Measurements from ENCODE around the gene PLCL1. TPM values are rescaled to one million over a fixed set of nuclear protein-coding genes. Genes with fewer than 3 reads are reported as not detected.

PLCL1 gene
- total and polyA plus RNA-seq, 2 donors from 2014 or later, result 13.6 to 14.7 TPM

DNA sequence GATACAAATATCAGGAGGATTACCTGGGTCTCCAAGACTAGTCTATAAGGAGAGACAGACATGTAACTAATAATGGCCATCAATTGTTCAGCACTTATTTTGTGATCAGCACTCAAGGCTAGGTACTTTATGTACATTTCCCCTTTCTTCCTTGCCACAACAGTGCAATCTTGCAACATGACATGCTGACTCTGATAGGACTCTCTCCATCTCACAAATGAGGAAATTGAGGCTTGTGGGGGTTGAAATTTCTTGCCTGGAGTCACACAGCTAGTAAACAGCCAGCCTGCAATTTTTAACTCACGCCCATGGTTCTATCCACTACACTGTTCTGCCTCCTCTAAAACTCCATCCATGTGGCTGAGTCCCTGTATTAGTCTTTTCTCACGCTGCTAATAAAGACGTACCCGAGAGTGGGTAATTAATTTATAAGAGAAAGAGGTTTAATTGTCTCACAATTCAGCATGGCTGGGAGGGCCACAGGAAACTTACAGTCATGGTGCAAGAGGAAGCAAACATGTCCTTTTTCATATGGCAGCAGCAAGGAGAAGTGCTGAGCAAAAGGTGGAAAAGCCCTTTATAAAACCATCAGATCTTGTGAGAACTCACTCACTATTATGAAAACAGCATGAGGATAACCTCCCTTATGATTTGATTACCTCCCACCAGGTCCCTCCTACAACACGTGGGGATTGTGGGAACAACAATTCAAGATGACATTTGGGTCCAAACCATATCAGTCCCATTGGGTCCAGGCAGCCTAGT lies 302.4 kb downstream of the PLCL1 start:
- intact Hi-C loops (cut with DNase I), result no loop called here
- H3K27me3 ChIP-seq (ENCODE audit: control insufficient read depth, insufficient read depth, low read length), result no peaks in the 10 kb centered on the region
- H3K9ac ChIP-seq (ENCODE audit: low read length in 3 of 3), result no peak overlapping the region
- peaks cover 0 to 3% (median 0%) of the 10 kb centered on the region in 3 donors for H3K4me1 ChIP-seq (ENCODE audit: control insufficient read depth in 2 of 3, insufficient read depth in 2 of 3, low read depth in 1 of 3, low read length in 3 of 3)
- FAIRE-seq, result no peak
- TF ChIP-seq, protein P1, sequence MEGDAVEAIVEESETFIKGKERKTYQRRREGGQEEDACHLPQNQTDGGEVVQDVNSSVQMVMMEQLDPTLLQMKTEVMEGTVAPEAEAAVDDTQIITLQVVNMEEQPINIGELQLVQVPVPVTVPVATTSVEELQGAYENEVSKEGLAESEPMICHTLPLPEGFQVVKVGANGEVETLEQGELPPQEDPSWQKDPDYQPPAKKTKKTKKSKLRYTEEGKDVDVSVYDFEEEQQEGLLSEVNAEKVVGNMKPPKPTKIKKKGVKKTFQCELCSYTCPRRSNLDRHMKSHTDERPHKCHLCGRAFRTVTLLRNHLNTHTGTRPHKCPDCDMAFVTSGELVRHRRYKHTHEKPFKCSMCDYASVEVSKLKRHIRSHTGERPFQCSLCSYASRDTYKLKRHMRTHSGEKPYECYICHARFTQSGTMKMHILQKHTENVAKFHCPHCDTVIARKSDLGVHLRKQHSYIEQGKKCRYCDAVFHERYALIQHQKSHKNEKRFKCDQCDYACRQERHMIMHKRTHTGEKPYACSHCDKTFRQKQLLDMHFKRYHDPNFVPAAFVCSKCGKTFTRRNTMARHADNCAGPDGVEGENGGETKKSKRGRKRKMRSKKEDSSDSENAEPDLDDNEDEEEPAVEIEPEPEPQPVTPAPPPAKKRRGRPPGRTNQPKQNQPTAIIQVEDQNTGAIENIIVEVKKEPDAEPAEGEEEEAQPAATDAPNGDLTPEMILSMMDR (IDR thresholded peaks at IDR 0.05; ENCODE audit: borderline replicate concordance, extremely low read depth, insufficient read depth), result no peak
- DNase-seq, result no peak
- peaks cover 0 to 18% (median 3%) of the 10 kb centered on the region in 3 donors for H3K36me3 ChIP-seq (ENCODE audit: control insufficient read depth in 2 of 3, insufficient read depth in 3 of 3, low read length in 3 of 3)
- H3K9me3 ChIP-seq (ENCODE audit: control insufficient read depth in 2 of 3, insufficient read depth in 1 of 3, low read length in 3 of 3), result no peaks in the 10 kb centered on the region
- no peak overlapping the region for H3K27ac ChIP-seq (ENCODE audit: low read depth in 2 of 2, low read length in 2 of 2)
- H3K4me3 ChIP-seq (ENCODE audit: low read length in 3 of 3), result no peak overlapping the region

DNA sequence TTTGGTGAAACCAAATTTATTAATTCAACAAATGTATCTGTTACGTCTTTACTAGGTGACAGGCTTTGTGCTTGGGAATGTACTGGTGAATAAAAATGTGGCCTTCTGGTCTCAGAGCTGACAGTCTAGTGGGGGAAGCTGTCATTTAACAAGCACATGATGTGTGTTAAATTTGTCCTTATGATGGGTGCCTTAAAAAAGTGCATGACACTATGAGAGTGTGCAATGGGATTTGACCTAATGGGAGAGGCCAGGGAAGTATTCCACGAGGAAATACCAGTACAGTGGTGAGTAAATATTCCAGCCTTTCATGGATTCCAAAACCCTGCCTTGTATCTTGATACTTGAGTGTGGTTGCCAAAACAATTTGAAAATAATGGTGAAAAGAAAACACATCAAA lies 308.9 kb downstream of the PLCL1 start:
- Histone ChIP-seq H3K27ac (ENCODE audit: low read depth in 2 of 2, low read length in 2 of 2) (no peak overlapping the region), H3K4me3 (ENCODE audit: low read length in 3 of 3) (no peak overlapping the region), H3K36me3 (ENCODE audit: control insufficient read depth in 2 of 3, insufficient read depth in 3 of 3, low read length in 3 of 3) (peaks cover 0 to 3% (median 2%) of the 10 kb centered on the region in 3 donors), H3K9ac (ENCODE audit: low read length in 3 of 3) (no peak overlapping the region), H3K4me1 (ENCODE audit: control insufficient read depth in 2 of 3, insufficient read depth in 2 of 3, low read depth in 1 of 3, low read length in 3 of 3) (no peaks in the 10 kb centered on the region), H3K27me3 (ENCODE audit: control insufficient read depth, insufficient read depth, low read length) (no peaks in the 10 kb centered on the region), H3K9me3 (ENCODE audit: control insufficient read depth in 2 of 3, insufficient read depth in 1 of 3, low read length in 3 of 3) (no peaks in the 10 kb centered on the region)
- FAIRE-seq, result no peak
- TF ChIP-seq, protein P1 (IDR thresholded peaks at IDR 0.05; ENCODE audit: borderline replicate concordance, extremely low read depth, insufficient read depth), result no peak
- intact Hi-C loops (cut with DNase I), result no loop called here
- DNase-seq, result no peak

- Histone ChIP-seq H3K27ac (ENCODE audit: low read depth in 2 of 2, low read length in 2 of 2) (no peak overlapping the region), H3K27me3 (ENCODE audit: control insufficient read depth, insufficient read depth, low read length) (no peaks in the 10 kb centered on the region), H3K9me3 (ENCODE audit: control insufficient read depth in 2 of 3, insufficient read depth in 1 of 3, low read length in 3 of 3) (no peaks in the 10 kb centered on the region), H3K36me3 (ENCODE audit: control insufficient read depth in 2 of 3, insufficient read depth in 3 of 3, low read length in 3 of 3) (peaks cover 0 to 3% (median 2%) of the 10 kb centered on the region in 3 donors), H3K9ac (ENCODE audit: low read length in 3 of 3) (no peak overlapping the region), H3K4me1 (ENCODE audit: control insufficient read depth in 2 of 3, insufficient read depth in 2 of 3, low read depth in 1 of 3, low read length in 3 of 3) (no peaks in the 10 kb centered on the region), H3K4me3 (ENCODE audit: low read length in 3 of 3) (no peak overlapping the region)
- no peak for FAIRE-seq
- no peak for DNase-seq
- TF ChIP-seq, protein P1 (IDR thresholded peaks at IDR 0.05; ENCODE audit: borderline replicate concordance, extremely low read depth, insufficient read depth), result no peak
- intact Hi-C loops (cut with DNase I), result no loop called here
Observed at GRCh38 chr2:198114064-198114463, 309.7 kb downstream of the PLCL1 start.

Measured in kidney (tissue), 14 donors.